Stimulated activated naive CD8-positive, alpha-beta T cell treated with anti-CD3 and anti-CD28 coated beads, Interleukin-15, amount 100 ng/mL, for 72 hours (primary cell): ENCODE data around the gene AKAP6.
A peak's percentile ranks its signal among the peaks of the same experiment; 100 is the strongest.

ENCODE experiments used
- ATAC-seq: fragments of 150-1000 bp; cut with Tn5 transposase; 2 replicates; pipeline ENCODE4 v1.10.0; 2021; ENCODE audit warnings: mild to moderate bottlenecking, moderate library complexity
- DNase-seq, 2 donors: peaks; one replicate each; pipeline ENCODE4 v3.0.0; 2021 to 2022
- H3K27ac Mint-ChIP-seq, 2 donors: one replicate each; pipeline ENCODE4 v1.8.0; 2022; ENCODE audit warnings: mild to moderate bottlenecking in 2 of 2, mixed read lengths in 2 of 2, moderate library complexity in 2 of 2
- H3K27me3 Mint-ChIP-seq: one replicate; pipeline ENCODE4 v1.8.0; 2022; ENCODE audit warnings: mixed read lengths
- H3K4me1 Mint-ChIP-seq: one replicate; pipeline ENCODE4 v1.8.0; 2022; ENCODE audit warnings: mild to moderate bottlenecking, mixed read lengths
- H3K4me3 Mint-ChIP-seq, 2 donors: one replicate each; pipeline ENCODE4 v1.8.0; 2022; ENCODE audit warnings: mild to moderate bottlenecking in 2 of 2, mixed read lengths in 2 of 2, moderate library complexity in 1 of 2
- H3K9me3 Mint-ChIP-seq, 2 donors: one replicate each; pipeline ENCODE4 v1.8.0; 2022; ENCODE audit warnings: mixed read lengths in 2 of 2

The AKAP6 gene

GRCh38 chr14:32710231-32710671 is 381.2 kb downstream of the AKAP6 start:
- no peak overlapping the region for H3K27ac Mint-ChIP-seq
- no peaks in the 10 kb centered on the region for H3K27me3 Mint-ChIP-seq
- no peak overlapping the region for H3K4me3 Mint-ChIP-seq
- ATAC-seq, result no peak
- no peaks in the 10 kb centered on the region for H3K4me1 Mint-ChIP-seq
- H3K9me3 Mint-ChIP-seq, result no peaks in the 10 kb centered on the region
- no peak for DNase-seq

GRCh38 chr14:32710731-32711680 is 381.9 kb downstream of the AKAP6 start:
- Mint-ChIP-seq H3K27me3 (no peaks in the 10 kb centered on the region), H3K9me3 (no peaks in the 10 kb centered on the region), H3K4me3 (no peak overlapping the region), H3K27ac (no peak overlapping the region), H3K4me1 (no peaks in the 10 kb centered on the region)
- DNase-seq, result peak in 1 of 2 donors; percentile 1
- no peak for ATAC-seq

- ATAC-seq (no peak), DNase-seq (no peak)
- Mint-ChIP-seq H3K9me3 (no peaks in the 10 kb centered on the region), H3K27me3 (no peaks in the 10 kb centered on the region), H3K27ac (no peak overlapping the region), H3K4me1 (no peaks in the 10 kb centered on the region), H3K4me3 (no peak overlapping the region)
These were observed 384.8 kb downstream of the AKAP6 start for GRCh38 chr14:32713856-32714255.

- Mint-ChIP-seq H3K4me3 (no peak overlapping the region), H3K9me3 (no peaks in the 10 kb centered on the region), H3K27me3 (no peaks in the 10 kb centered on the region), H3K27ac (no peak overlapping the region), H3K4me1 (no peaks in the 10 kb centered on the region)
- ATAC-seq (no peak), DNase-seq (no peak)
These were observed 390.5 kb downstream of the AKAP6 start for GRCh38 chr14:32719601-32720000.

- Mint-ChIP-seq H3K4me1 (no peaks in the 10 kb centered on the region), H3K27me3 (no peaks in the 10 kb centered on the region), H3K27ac (no peak overlapping the region), H3K4me3 (no peak overlapping the region), H3K9me3 (no peaks in the 10 kb centered on the region)
- DNase-seq (no peak), ATAC-seq (no peak)
These were observed 391.8 kb downstream of the AKAP6 start for GRCh38 chr14:32720927-32721326.

- Mint-ChIP-seq H3K4me3 (no peak overlapping the region), H3K27ac (no peak overlapping the region), H3K9me3 (no peaks in the 10 kb centered on the region), H3K27me3 (no peaks in the 10 kb centered on the region), H3K4me1 (no peaks in the 10 kb centered on the region)
- ATAC-seq (no peak), DNase-seq (no peak)
These were observed 393.6 kb downstream of the AKAP6 start for GRCh38 chr14:32722631-32723183.

- ATAC-seq, result no peak
- Mint-ChIP-seq H3K4me1 (no peaks in the 10 kb centered on the region), H3K27me3 (no peaks in the 10 kb centered on the region), H3K27ac (no peak overlapping the region), H3K9me3 (no peaks in the 10 kb centered on the region), H3K4me3 (no peak overlapping the region)
- DNase-seq, result no peak
These were observed 395.9 kb downstream of the AKAP6 start for GRCh38 chr14:32724867-32725471.

- H3K27me3 Mint-ChIP-seq, result no peaks in the 10 kb centered on the region
- no peaks in the 10 kb centered on the region for H3K4me1 Mint-ChIP-seq
- no peak for ATAC-seq
- H3K27ac Mint-ChIP-seq, result no peak overlapping the region
- H3K4me3 Mint-ChIP-seq, result no peak overlapping the region
- no peak for DNase-seq
- H3K9me3 Mint-ChIP-seq, result no peaks in the 10 kb centered on the region
These were observed 397.4 kb downstream of the AKAP6 start for GRCh38 chr14:32726516-32726915.

- no peak for DNase-seq
- H3K9me3 Mint-ChIP-seq, result no peaks in the 10 kb centered on the region
These were observed 398.7 kb downstream of the AKAP6 start for GRCh38 chr14:32727832-32728231.

GRCh38 chr14:32728526-32728925 is 399.4 kb downstream of the AKAP6 start:
- ATAC-seq, result no peak
- H3K27ac Mint-ChIP-seq, result no peak overlapping the region
- no peak for DNase-seq
- H3K9me3 Mint-ChIP-seq, result no peaks in the 10 kb centered on the region
- no peak overlapping the region for H3K4me3 Mint-ChIP-seq
- no peaks in the 10 kb centered on the region for H3K27me3 Mint-ChIP-seq
- H3K4me1 Mint-ChIP-seq, result no peaks in the 10 kb centered on the region

More at GRCh38 chr14:32727832-32728231, 398.7 kb downstream of the AKAP6 start:
- Mint-ChIP-seq H3K4me1 (no peaks in the 10 kb centered on the region), H3K27ac (no peak overlapping the region), H3K4me3 (no peak overlapping the region), H3K27me3 (no peaks in the 10 kb centered on the region)
- ATAC-seq, result no peak

- no peak for DNase-seq
- Mint-ChIP-seq H3K4me1 (no peaks in the 10 kb centered on the region), H3K4me3 (no peak overlapping the region), H3K9me3 (no peaks in the 10 kb centered on the region), H3K27me3 (no peaks in the 10 kb centered on the region), H3K27ac (no peak overlapping the region)
- no peak for ATAC-seq
These were observed 399.9 kb downstream of the AKAP6 start for GRCh38 chr14:32728976-32729375.

- DNase-seq (no peak), ATAC-seq (no peak)
- H3K27me3 Mint-ChIP-seq, result no peaks in the 10 kb centered on the region
- H3K27ac Mint-ChIP-seq, result no peak overlapping the region
- no peaks in the 10 kb centered on the region for H3K4me1 Mint-ChIP-seq
- H3K4me3 Mint-ChIP-seq, result no peak overlapping the region
- H3K9me3 Mint-ChIP-seq, result no peaks in the 10 kb centered on the region
These were observed 402.2 kb downstream of the AKAP6 start for GRCh38 chr14:32731249-32731648.

GRCh38 chr14:32733015-32733414 is 403.9 kb downstream of the AKAP6 start:
- DNase-seq (no peak), ATAC-seq (no peak)
- H3K27me3 Mint-ChIP-seq, result no peaks in the 10 kb centered on the region
- H3K9me3 Mint-ChIP-seq, result no peaks in the 10 kb centered on the region
- no peak overlapping the region for H3K4me3 Mint-ChIP-seq
- no peaks in the 10 kb centered on the region for H3K4me1 Mint-ChIP-seq
- no peak overlapping the region for H3K27ac Mint-ChIP-seq

GRCh38 chr14:32734261-32734660 is 405.2 kb downstream of the AKAP6 start:
- DNase-seq, result no peak
- Mint-ChIP-seq H3K4me1 (no peaks in the 10 kb centered on the region), H3K27me3 (no peaks in the 10 kb centered on the region), H3K4me3 (no peak overlapping the region), H3K27ac (no peak overlapping the region), H3K9me3 (no peaks in the 10 kb centered on the region)
- no peak for ATAC-seq

GRCh38 chr14:32737621-32738020 is 408.5 kb downstream of the AKAP6 start:
- DNase-seq (no peak), ATAC-seq (no peak)
- H3K27ac Mint-ChIP-seq, result no peak overlapping the region
- H3K4me1 Mint-ChIP-seq, result no peaks in the 10 kb centered on the region
- H3K9me3 Mint-ChIP-seq, result peaks cover 0 to 7% of the 10 kb centered on the region in 2 donors
- no peak overlapping the region for H3K4me3 Mint-ChIP-seq
- no peaks in the 10 kb centered on the region for H3K27me3 Mint-ChIP-seq

- Mint-ChIP-seq H3K4me3 (no peak overlapping the region), H3K27me3 (no peaks in the 10 kb centered on the region), H3K27ac (no peak overlapping the region), H3K9me3 (peaks cover 0 to 7% of the 10 kb centered on the region in 2 donors), H3K4me1 (no peaks in the 10 kb centered on the region)
- no peak for DNase-seq
- no peak for ATAC-seq
These were observed 409.2 kb downstream of the AKAP6 start for GRCh38 chr14:32738206-32738871.
